ENCODE measurements around the gene CPS1.

Gene CPS1

DNA sequence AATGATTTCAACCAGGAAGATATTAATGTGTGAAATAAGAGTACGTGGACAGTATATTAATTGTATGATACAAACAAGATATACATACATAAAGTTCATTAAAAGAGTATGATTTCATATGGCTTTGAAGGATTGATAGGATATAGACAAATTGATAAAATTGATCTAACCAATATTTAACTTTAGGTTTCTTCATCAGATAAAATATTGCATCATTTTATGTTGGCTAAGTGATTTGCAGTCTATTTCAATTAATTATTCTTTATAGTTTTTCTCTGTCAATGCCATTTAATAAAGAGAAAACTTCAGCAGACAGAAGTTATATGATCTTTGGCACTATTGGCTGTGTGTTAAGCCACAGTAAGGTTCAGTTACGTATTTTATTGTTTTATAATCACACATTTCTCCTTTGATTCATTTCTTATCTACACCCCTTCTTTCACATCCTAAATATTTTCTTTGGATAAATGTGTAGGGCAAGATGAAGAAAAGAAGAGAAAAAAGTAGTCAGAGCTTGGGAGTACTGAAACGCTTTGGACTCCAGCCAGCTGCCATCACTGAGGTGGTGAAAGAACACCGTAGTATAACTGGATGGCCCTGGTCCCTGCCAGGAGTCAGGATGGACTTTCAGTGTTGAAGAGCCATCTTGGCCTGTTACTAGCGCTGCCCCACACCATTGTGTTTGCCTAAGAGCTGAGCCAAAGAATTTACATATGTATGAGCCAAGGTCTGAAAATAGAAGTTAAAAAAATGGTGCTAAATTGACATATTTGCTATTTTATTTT is 9.8 kb upstream of the CPS1 start:
- DNase-seq (ENCODE audit: low spot score): no peak

DNA sequence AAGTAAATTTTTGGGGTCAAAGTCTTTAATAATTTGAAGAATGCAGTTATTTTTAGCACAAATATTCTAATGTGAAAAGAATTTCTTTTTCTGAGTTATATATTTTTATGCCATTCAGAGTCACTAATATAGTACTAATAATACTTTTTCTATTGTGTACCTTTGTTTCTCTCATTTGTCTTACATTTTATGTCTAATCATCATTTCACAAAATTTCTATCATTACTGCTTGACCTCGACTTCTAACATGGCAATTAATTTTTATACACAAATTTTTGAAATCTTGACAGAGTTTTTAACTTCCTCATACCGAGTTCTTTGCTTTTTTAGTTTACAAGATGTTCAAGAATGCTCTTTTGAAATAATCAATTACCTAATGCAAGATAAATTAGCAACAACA is 8.4 kb upstream of the CPS1 start:
- no peak for DNase-seq (ENCODE audit: low spot score)

DNA sequence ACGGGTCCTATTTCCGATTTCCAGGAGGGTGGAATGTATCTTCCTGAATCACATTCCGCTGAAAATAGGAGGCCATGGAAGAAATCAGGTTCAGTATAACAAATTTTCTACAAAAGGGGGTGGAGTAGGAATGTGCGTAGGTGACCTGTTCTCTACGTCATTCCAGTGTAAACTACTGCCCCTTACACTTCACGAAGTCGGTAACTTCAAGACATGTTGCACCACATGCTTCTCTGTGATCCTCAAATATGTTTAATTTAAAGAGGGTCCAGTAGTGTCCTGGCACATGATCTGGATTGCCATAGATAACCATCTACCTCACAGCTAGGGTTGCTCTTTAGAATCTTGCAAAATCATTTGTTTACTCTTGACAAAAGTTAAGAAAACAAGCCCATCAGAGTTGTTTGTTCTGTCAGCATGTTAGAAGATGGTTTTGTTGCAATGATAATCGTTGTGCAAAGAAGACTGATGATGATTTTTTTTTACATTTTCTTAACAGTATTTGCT is 7.5 kb upstream of the CPS1 start:
- no peak for DNase-seq (ENCODE audit: low spot score)

DNA sequence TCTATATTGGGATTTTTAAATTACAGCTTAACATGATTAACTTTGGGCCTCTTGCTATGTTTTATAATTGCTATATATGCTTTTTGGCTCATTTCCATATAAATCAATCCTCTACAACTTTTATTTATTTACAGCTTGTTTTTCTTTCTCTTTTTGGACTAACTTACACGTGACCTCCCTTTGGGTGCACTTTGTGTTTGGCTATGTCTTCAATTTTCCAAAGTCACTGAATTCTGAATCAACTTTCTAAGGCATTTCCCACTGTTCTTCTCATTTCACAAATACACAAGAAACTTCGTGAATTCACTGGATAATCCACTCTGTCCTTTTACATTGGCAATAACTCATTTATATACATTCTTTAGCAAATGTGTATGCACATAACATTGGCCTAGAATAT is 5.4 kb upstream of the CPS1 start:
- no peak for DNase-seq (ENCODE audit: low spot score)

DNA sequence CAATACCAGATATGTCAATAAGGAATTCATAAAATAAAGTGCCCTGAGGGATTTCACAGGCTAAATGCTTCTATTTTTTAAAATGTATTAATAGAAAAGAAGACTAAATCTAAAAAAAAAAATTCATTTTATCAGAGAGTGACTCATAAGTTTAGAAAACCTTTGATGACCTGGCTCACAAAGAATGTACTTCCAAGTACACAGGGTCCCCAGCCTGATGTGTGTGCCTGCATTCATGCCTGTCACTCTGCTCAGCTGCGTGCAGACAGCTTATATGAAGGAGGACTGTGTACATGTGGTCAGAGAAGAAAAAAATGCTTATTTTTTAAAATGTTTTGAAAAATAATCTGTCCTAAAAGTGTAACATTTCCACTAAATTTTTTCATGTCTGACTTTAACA is 3.0 kb upstream of the CPS1 start:
- no peak for DNase-seq (ENCODE audit: low spot score)

DNA sequence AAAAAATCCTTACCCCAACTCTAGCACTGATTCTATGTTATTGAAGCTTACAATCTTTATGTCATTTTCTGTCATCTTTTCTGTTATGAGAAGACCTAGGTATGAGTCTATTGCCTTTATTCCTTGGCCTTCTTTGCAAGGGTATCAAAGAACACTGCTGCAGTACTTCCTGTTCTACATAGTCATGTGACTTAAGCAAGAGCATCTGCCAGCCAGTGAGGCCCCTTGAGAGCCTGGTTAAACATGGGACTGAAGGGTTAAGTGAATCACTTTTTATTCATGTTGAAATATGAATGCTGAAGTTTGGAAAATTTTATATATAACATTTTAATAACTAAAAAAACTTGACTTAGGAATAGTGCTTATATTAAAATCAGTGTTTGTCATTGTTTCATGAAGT is 844 bp upstream of the CPS1 start:
- DNase-seq (ENCODE audit: low spot score): no peak

DNA sequence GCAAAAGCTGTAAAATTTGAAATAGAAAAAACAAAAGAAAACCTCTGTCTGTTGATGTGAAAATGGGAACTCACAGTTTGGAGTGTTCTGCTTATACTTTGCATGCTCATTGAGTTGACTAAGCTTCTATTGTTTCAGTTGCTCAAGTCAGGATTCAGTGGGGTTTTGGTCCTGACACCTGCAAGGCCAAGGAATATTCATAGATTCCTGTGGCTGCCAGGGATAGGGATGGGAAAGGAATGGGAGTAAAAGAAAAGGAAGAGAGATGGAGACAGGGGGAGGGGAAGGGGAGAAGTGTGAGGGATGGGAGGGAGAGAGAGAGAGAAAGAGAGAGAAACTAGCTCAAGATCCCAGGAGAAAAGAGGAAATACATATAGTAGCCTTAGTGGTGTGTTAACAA is 1.3 kb downstream of the CPS1 start:
- DNase-seq (ENCODE audit: low spot score): no peak

DNA sequence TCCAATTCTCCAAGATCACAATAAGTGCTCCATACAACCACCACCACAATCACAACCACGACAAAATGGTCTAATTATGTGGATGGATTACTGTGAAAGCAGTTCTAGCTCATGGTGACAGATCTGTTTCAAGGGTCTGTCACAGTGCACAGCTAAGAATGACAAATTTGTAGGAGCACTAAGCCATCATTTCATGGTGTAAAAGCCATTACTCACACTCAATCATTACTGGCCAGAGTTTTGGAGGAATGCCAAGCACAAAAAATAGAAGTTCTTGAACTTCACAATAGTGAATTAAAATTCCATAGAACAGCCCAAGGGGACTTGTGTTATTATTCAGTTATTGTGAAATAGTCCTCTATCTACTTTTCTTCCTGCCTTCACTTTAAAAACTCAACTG is 2.3 kb downstream of the CPS1 start:
- no peak for DNase-seq (ENCODE audit: low spot score)

DNA sequence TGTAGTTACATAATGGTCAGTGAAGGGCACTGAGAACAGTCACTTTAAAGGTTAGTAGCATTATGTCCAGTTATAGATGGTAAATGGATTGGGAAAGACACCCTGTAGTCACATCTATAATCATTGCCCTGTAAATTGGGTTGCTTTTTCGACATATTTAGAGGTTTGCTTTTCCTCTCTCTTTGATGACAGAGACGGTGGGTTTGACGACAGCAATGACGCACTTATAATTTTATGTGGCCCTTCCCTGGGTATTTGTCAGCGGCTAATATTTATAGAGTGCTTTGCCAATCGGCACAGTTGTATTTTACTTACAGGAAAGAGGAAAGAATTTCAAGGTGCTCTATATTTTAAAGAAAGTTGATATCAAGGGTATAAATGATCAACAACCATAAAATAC is 2.8 kb downstream of the CPS1 start:
- DNase-seq (ENCODE audit: low spot score): no peak

DNA sequence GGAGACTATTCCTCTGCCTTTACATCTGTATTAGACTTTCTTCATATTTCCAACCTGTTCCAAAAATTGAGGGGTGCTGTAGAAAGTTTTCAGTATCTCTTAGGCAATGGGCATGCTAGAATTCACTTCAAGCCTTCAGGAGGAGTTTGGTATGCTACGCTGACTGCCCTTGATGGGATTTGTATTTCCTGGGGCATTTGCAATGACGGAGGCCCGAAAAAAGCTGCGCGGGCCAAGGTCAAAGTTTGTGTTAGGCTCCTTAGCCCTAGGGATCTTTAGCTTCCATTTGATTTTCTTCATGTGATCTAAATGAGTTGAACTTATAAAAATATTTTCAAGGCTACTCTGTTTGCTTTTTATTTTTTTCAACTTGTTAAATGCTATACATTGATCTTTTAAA is 5.1 kb downstream of the CPS1 start:
- DNase-seq (ENCODE audit: low spot score): no peak

DNA sequence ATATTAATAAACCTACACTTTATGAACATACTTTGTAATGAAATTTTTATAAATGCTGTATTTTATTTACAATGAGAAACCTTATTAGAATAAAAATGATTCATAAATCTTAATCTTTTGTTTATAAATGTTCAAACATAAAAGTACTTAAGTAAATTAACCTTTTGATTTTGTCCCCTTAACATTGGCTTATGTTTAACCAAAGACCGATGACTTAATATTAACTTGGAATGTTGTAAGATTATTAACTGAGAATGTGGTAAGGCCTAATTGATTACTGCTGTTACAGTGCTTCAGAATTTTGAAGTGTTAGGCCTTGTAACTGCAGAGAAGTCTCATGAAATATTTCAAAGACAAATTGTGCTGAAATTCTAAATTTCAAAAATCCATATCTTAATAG is 5.7 kb downstream of the CPS1 start:
- DNase-seq (ENCODE audit: low spot score): no peak

DNA sequence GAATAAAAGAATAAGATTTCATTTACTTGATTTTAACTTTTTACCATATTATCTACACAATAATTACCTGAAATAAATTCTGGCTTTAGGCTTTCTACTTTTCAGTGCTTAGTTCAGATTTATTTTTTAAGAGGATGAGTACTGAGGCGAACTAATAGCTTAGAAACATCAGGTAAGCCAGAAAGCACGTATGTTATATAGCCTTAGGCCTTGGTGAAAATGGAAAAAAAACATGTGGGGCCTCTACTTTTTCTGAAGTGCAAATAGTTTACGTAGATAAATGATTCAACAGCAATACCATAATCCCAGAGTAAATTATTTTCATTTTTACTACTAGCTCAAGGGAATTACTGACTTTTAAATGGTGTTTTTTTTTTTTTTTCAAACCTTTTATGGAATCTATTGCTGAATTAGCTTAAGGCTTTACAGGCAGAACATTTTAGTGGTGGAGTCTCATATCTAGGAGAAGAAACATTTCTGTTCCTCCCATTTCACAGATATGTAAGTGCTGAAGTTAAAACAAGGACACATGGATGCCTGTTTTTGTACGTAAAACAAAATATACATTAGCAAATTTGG is 6.2 kb downstream of the CPS1 start:
- no peak for DNase-seq (ENCODE audit: low spot score)

DNA sequence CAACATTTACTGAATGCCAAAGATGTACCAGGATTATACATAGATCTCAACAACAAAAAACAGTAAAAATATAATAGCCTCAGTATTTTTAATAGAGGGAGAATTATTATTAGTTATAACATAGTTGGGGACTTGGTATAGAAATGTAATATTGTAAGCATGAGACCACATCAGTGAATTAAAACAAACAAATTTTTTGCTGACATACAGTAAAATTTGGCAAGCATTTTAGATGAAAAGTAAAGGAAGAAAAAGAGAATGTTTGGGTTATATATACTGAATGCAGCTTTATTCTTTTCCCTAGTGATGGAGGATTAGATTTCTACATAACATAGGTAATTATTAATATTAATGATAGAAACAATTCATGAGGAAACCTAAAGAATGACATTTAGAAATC is 10.9 kb downstream of the CPS1 start:
- no peak for DNase-seq (ENCODE audit: low spot score)

DNA sequence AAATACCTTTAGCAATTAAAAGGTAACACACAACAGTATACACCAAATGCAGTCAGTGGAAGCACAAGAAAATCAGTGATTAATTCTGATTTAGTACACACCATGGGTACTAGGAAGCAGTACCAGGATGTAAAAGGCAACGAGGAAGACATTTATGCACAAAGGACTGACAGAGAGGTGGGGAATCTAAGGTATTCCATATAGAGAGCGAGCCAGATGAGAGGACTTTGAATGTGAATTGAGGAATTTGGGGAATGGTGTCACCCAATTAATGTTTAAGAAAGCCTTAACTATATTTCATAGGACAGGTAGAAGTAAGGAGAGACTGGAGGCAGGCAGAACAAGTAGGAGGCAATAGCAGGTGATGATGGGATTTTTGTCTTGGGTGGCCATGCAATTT is 11.7 kb downstream of the CPS1 start:
- no peak for DNase-seq (ENCODE audit: low spot score)

DNA sequence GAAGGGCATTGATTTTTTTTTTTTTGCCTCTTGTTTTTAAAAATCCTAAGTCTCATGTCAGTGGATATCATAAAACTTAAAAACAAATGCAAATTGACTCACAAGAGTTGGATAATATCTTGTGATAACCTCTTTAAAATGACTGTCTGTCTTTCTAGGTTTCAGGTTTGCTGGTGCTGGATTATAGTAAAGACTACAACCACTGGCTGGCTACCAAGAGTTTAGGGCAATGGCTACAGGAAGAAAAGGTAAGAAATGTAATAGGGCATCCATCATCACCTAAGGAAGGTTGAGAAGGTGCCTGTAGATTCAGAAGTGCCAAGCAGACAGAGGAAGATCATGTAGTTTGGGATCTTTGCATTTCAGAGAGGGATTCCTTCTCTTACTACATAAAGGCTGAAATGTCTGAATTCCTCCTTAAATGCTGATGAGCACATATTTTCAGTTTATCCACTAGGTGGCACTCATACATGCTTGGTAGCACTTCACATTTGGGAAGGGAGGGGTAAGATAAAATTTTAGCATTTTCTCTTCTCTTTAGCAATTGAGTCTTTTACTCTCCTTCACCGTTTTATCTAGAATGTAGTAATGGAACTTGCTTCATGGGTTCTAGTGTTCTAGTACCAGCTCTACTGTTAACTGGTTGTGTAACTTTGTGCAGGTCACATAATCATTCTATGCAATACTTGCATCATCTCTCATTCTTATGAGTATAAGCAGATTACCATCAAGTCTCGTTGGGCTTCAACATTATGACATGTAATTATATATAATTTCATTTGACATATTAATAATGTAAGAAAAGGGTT is 21.1 kb downstream of the CPS1 start:
- peak; percentile 2 for DNase-seq (ENCODE audit: low spot score)

DNA sequence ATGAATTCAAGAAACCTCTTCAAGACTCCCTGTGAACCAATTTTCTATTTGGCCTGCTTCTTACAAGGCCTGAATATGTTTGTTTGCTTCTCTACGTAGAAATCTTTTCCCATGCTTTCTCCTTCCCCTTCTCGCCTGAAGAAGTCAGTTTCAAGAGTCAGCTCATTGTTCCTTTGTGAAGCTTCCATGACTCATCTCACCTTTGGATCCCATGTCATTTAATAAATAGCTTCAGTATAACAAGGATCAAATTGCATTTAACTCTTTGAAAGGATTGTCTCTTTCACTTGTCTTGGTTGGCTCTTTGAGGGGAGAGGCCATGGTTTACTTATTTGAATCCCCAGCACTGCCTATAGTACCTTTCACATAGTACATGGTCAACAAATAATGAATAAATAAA is 28.4 kb downstream of the CPS1 start:
- no peak for DNase-seq (ENCODE audit: low spot score)

DNA sequence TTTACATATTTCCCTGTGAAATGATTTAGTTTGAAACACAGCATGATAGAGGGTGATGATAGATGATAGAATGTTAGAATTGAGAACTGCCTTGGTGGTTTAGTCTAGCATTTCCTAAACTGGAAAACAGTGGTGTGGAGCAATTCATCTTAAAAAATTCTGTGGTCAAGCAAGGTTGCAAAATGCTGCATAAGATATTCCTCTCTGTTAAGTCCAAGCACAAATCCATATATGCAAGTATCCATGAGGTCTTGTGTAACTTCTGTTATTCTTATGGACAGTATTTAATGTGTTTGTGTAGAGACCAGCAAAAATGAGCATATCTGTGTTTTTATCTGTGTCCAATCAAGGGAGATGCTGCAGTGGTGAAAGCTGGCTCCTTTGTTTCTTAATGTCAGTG is 30.0 kb downstream of the CPS1 start:
- no peak for DNase-seq (ENCODE audit: low spot score)

DNA sequence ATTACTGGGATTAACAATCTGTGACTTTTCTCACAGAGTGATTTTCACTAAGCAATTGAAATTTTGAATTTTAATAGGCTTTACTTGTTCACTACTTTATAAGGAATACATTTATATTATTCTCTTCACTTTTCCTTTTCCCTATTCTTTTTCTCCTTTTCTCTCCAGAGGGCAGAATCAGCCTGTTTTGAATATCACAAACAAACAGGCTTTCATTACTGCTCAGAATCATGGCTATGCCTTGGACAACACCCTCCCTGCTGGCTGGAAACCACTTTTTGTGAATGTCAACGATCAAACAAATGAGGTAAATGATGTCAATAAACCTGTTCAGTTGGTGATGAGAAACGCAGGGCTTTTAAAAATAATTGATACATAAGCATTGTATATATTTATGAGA is 35.3 kb downstream of the CPS1 start:
- DNase-seq (ENCODE audit: low spot score): no peak

DNA sequence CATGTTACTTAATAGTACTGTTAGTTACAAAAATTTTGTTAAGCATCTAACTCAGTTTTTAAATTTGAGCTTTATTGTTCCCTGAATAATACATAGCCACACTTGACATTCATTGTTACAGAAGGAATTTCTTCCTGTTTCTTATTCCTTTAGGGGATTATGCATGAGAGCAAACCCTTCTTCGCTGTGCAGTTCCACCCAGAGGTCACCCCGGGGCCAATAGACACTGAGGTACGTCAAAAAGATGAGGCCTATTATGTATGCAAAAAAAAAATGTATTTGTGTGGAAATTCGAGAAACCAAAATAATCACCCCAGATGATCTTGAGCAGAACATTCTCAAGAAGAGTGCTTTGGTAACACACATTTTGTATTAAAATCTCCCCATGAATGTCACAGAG is 36.3 kb downstream of the CPS1 start:
- DNase-seq (ENCODE audit: low spot score): no peak

DNA sequence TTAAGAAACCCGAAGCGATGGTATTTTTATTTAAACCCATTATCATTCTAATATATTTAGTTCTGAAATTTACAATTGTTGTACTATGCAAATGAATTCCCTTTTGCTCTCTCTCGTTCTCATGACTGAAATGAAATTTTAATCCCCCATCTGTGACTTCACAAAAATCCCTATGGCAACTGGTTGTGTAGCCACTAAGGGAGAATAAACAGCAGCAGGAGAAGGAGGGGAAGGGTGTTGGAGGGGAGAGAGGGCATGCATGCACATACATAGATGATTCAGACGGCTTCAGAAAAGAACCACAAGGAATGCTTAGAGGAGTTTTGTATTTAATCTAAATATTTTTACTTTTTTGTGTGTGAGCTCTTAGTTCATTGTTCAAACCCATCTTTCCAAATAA is 36.8 kb downstream of the CPS1 start:
- DNase-seq (ENCODE audit: low spot score): no peak

DNA sequence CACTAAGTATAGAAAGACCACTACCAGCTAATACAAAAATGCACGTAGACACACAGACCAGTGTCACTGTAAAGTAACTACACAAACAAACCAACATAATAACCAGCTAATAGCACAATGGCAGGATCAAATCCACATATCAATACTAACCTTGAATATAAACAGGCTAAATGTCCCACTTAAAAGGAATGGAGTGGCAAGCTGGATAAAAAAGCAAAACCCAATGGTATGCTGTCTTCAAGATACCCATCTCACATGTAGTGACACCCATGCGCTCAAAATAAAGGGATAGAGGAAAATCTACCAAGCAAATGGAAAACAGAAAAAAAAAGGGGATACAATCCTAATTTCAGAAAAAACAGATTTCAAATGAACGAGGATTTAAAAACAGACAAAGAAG is 41.8 kb downstream of the CPS1 start:
- DNase-seq (ENCODE audit: low spot score): no peak

DNA sequence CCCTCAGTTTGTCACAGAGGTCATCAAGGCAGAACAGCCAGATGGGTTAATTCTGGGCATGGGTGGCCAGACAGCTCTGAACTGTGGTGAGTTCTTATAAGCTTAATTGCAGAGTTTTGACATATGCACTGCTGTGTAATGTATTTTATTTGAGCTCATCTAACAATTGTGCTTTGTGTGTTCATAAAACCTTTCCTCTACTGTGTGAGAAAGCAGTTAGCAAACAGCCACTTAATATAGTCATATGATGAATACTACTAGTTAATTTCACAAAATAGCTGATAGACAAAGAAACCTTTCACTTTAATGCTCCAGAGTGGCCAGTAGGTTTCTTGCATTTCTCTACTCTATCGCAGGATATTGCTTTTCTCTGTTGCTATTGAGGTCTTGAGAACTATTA is 43.1 kb downstream of the CPS1 start:
- DNase-seq (ENCODE audit: low spot score): no peak

DNA sequence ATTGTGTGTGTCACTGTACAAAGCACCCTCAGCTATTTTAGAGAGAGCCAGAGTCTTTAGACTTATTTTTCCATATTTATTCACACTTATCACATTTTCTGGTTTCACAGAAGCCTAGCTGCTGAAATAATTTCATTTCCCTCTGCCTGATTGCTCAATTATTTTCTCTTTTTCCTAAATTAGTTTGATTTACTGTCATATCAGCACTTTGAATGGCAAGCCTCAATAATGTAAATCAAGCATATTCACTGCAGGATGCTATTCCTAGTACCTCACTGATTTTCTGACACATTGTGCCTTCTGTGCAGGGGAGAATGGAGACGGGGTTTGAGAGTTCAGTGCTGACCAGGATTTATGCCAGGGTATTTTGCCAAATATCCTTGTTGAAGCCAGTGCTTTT is 48.3 kb downstream of the CPS1 start:
- no peak for DNase-seq (ENCODE audit: low spot score)
